B cell (primary cell): Measurements from ENCODE around the gene BCL2L1. TPM values are rescaled to one million over a fixed set of nuclear protein-coding genes. Genes with fewer than 3 reads are reported as not detected.

Source experiments
- ATAC-seq: fragments of 200-7000 bp; cut with Tn5 transposase; one replicate; pipeline ENCODE4 v1.10.0; 2021; ENCODE audit warnings: low read depth, mild to moderate bottlenecking, moderate number of reproducible peaks, moderate library complexity
- CTCF ChIA-PET: fragments of 350-600 bp; sonication (Branson Sonifier 250); formaldehyde crosslinking; loops from one replicate; lab custom pipeline; 2021; ENCODE audit warnings: antibody characterized with exemption, inconsistent platforms; lab: Charles Lee
- POLR2A ChIA-PET: fragments of 350-600 bp; sonication (Branson Sonifier 250); formaldehyde crosslinking; loops from one replicate; lab custom pipeline; 2021; ENCODE audit warnings: antibody characterized with exemption; lab: Charles Lee
- DNase-seq: peaks from one replicate; pipeline ENCODE4 v3.0.0; 2013
- H2AFZ ChIP-seq: 2 replicates; pipeline ENCODE4 v1.6.1; 2012; ENCODE audit warnings: mild to moderate bottlenecking, low read depth, low read length; ENCODE audit not compliant: insufficient read depth, poor library complexity, severe bottlenecking
- H3K27ac ChIP-seq, 2 donors: 1 replicate in 1 of 2; 2 replicates in 1 of 2; pipeline ENCODE4 v1.5.1; 2012 to 2013; ENCODE audit warnings: low read length in 2 of 2, mild to moderate bottlenecking in 2 of 2, moderate library complexity in 1 of 2
- H3K27me3 ChIP-seq, 4 experiments: fragments of 200-600 bp in 1 of 4; sonication (generic) in 1 of 4; replicated peaks in 1 of 4; 1 replicate in 2 of 4; 2 replicates in 2 of 4; pipeline versions ENCODE4 v1.6.1 to v1.7.0; 2013 to 2016; ENCODE audit warnings: low read length in 3 of 4, mild to moderate bottlenecking in 2 of 4, mixed read lengths in 1 of 4, moderate library complexity in 1 of 4; ENCODE audit not compliant: insufficient read depth in 4 of 4, control insufficient read depth in 3 of 4; ENCODE audit errors: control extremely low read depth in 1 of 4
- H3K36me3 ChIP-seq, 2 experiments: replicated peaks in 1 of 2; 1 replicate in 1 of 2; 2 replicates in 1 of 2; pipeline versions ENCODE4 v1.6.1 to v1.7.1; 2013; ENCODE audit warnings: low read length in 1 of 2; ENCODE audit not compliant: insufficient read depth in 2 of 2, control insufficient read depth in 1 of 2; ENCODE audit errors: control extremely low read depth in 1 of 2, extremely low read depth in 1 of 2
- H3K4me1 ChIP-seq, 2 donors: fragments of 200-600 bp in 1 of 2; sonication (generic) in 1 of 2; 1 replicate in 1 of 2; 2 replicates in 1 of 2; pipeline versions ENCODE4 v1.5.1 to v1.6.1; 2013 to 2017; ENCODE audit warnings: low read length in 2 of 2; ENCODE audit not compliant: control insufficient read depth in 2 of 2, insufficient read depth in 2 of 2
- H3K4me2 ChIP-seq: replicated peaks from 2 replicates; pipeline ENCODE3; 2012; ENCODE audit warnings: mild to moderate bottlenecking, low read depth, low read length; ENCODE audit not compliant: poor library complexity, severe bottlenecking
- H3K4me3 ChIP-seq, 5 experiments: fragments of 200-600 bp in 1 of 5; sonication (generic) in 1 of 5; 1 replicate in 3 of 5; 2 replicates in 2 of 5; pipeline versions ENCODE4 v1.5.1 to v1.7.0; 2011 to 2016; ENCODE audit warnings: low read length in 4 of 5, mild to moderate bottlenecking in 4 of 5, low read depth in 2 of 5, control low read depth in 1 of 5, moderate library complexity in 1 of 5; ENCODE audit not compliant: insufficient read depth in 1 of 5; ENCODE audit errors: control extremely low read depth in 1 of 5, extremely low read depth in 1 of 5
- H3K79me2 ChIP-seq: fragments of 200-600 bp; sonication (generic); one replicate; pipeline ENCODE4 v1.6.0; 2016; ENCODE audit warnings: low read length; ENCODE audit not compliant: control insufficient read depth, insufficient read depth
- H3K9ac ChIP-seq: fragments of 200-600 bp; sonication (generic); 2 replicates; pipeline ENCODE4 v1.6.1; 2017; ENCODE audit warnings: mild to moderate bottlenecking, low read length, moderate library complexity
- H3K9me3 ChIP-seq, 3 donors: one replicate each; pipeline versions ENCODE4 v1.6.1 to v1.7.1; 2013; ENCODE audit warnings: low read length in 2 of 3; ENCODE audit not compliant: control insufficient read depth in 2 of 3, insufficient read depth in 1 of 3; ENCODE audit errors: control extremely low read depth in 1 of 3
- H4K20me1 ChIP-seq: 2 replicates; pipeline ENCODE4 v1.6.0; 2012; ENCODE audit warnings: mild to moderate bottlenecking, low read length; ENCODE audit not compliant: insufficient read depth, control insufficient read depth, poor library complexity, severe bottlenecking
- H3K27ac Mint-ChIP-seq: one replicate; pipeline ENCODE4 v1.8.0; 2021; ENCODE audit warnings: mixed read lengths
- H3K27me3 Mint-ChIP-seq: one replicate; pipeline ENCODE4 v1.8.0; 2021; ENCODE audit warnings: mixed read lengths
- H3K4me1 Mint-ChIP-seq: one replicate; pipeline ENCODE4 v1.8.0; 2021; ENCODE audit warnings: mixed read lengths
- H3K4me3 Mint-ChIP-seq: one replicate; pipeline ENCODE4 v1.8.0; 2021; ENCODE audit warnings: mixed read lengths
- H3K9me3 Mint-ChIP-seq: one replicate; pipeline ENCODE4 v1.8.0; 2022; ENCODE audit warnings: mixed read lengths; ENCODE audit not compliant: insufficient read depth
- CTCF ChIP-seq: fragments of 200-600 bp; IDR thresholded peaks from one replicate; pipeline ENCODE4 v1.8.0; 2022; ENCODE audit warnings: antibody characterized with exemption, mild to moderate bottlenecking
- EZH2 ChIP-seq: IDR thresholded peaks from 2 replicates; pipeline ENCODE4 v1.6.1; 2012; ENCODE audit warnings: borderline replicate concordance, low read depth, mild to moderate bottlenecking, moderate library complexity, low read length; ENCODE audit not compliant: insufficient read depth, poor library complexity, severe bottlenecking
- WGBS: methylation state at CpG from one replicate; pipeline ENCODE4 v1.1.5; 2013; ENCODE audit warnings: missing lambda C conversion rate; ENCODE audit not compliant: insufficient coverage; 5-methylcytosine and 5-hydroxymethylcytosine counted together
- intact Hi-C: fragments of 100-400 bp; cut with micrococcal nuclease; formaldehyde crosslinking; loops from one replicate; pipeline ENCODE4 v1.10.0; 2022
- polyA plus RNA-seq: library from polyadenylated mRNA; depleted of rRNA; stranded (reverse); fragments of >200 nt; gene quantifications from 2 replicates; pipeline ENCODE4 v1.2.3, GENCODE V29; 2012
- total RNA-seq, 2 donors: library from RNA; stranded (reverse); fragments of 120-200 nt in 1 of 2; gene quantifications; 1 replicate in 1 of 2; 2 replicates in 1 of 2; pipeline versions ENCODE4 v1.2.3 to v1.2.4, GENCODE V29; 2013 to 2022

BCL2L1 gene
- total and polyA plus RNA-seq, 2 donors (not counting 1 experiment from before 2014, with no cell fraction given) = 10.1 to 33.0 TPM

- peak overlapping the region; percentile 87 for H3K9ac ChIP-seq
- TF ChIP-seq EZH2 (no peak), CTCF (no peak)
Observed at GRCh38 chr20:31673943-31674463, 48.7 kb downstream of the BCL2L1 start.

GRCh38 chr20:31673435-31673834 is 49.2 kb downstream of the BCL2L1 start:
- Histone ChIP-seq H3K4me3 (no peak overlapping the region), H3K4me1 (peaks cover 26 to 34% of the 10 kb centered on the region in 2 donors), H4K20me1 (no peaks in the 10 kb centered on the region), H3K79me2 (peaks cover 46% of the 10 kb centered on the region), H3K9ac (no peak overlapping the region), H3K27ac (peak overlapping the region in 1 of 2 donors; percentile 92), H3K9me3 (no peaks in the 10 kb centered on the region), H2AFZ (no peak overlapping the region), H3K27me3 (no peaks in the 10 kb centered on the region), H3K36me3 (peaks cover 0 to 5% of the 10 kb centered on the region in 2 experiments), H3K4me2 (no peak overlapping the region)
- Mint-ChIP-seq H3K9me3 (no peaks in the 10 kb centered on the region), H3K27ac (no peak overlapping the region), H3K27me3 (no peaks in the 10 kb centered on the region), H3K4me3 (no peak overlapping the region), H3K4me1 (peaks cover 42% of the 10 kb centered on the region)
- ATAC-seq = no peak
- intact Hi-C loops = no loop called here
- ChIA-PET POLR2A (no interaction called here), CTCF (interaction anchor here (0.7 to 5.1 kb wide), 3 partner anchors 13 to 68 kb away, joined by 3 to 35 read pairs (median 3); no protein-coding TSS in a partner anchor)
- TF ChIP-seq CTCF = no peak
- no peak for TF ChIP-seq EZH2
- no peak for DNase-seq

More at GRCh38 chr20:31673943-31674463, 48.7 kb downstream of the BCL2L1 start:
- no peak overlapping the region for H3K4me3 ChIP-seq
- H3K27ac ChIP-seq = peak overlapping the region; percentile 64 to 92
- peaks cover 0 to 11% of the 10 kb centered on the region in 2 experiments for H3K36me3 ChIP-seq
- H3K27me3 ChIP-seq = no peaks in the 10 kb centered on the region
- Mint-ChIP-seq H3K4me1 (peaks cover 46% of the 10 kb centered on the region), H3K9me3 (no peaks in the 10 kb centered on the region), H3K4me3 (peak overlapping the region; percentile 92), H3K27me3 (no peaks in the 10 kb centered on the region), H3K27ac (peak overlapping the region; percentile 93)
- intact Hi-C loops = no loop called here
- H4K20me1 ChIP-seq = no peaks in the 10 kb centered on the region
- H2AFZ ChIP-seq = peak overlapping the region; percentile 70
- DNase-seq (no peak), ATAC-seq (no peak)
- POLR2A ChIA-PET = interaction anchor here (0.6 to 2.5 kb wide), 2 partner anchors 8 to 11 kb away, joined by 3 to 13 read pairs; no protein-coding TSS in a partner anchor
- peak overlapping the region; percentile 97 for H3K4me2 ChIP-seq
- H3K79me2 ChIP-seq = peaks cover 52% of the 10 kb centered on the region
- CTCF ChIA-PET = interaction anchor here (0.7 to 5.1 kb wide), 6 partner anchors 10 to 67 kb away, joined by 3 to 35 read pairs (median 4); no protein-coding TSS in a partner anchor
- H3K4me1 ChIP-seq = peaks cover 26 to 34% of the 10 kb centered on the region in 2 donors
- WGBS = 22% methylated on average over 1 of the region's 2 CpGs
- H3K9me3 ChIP-seq = no peaks in the 10 kb centered on the region
